ENCODE results near the gene IL17C. TPM values are rescaled to one million over a fixed set of nuclear protein-coding genes. Genes with fewer than 3 reads are reported as not detected.

The IL17C gene
- under 1 TPM in 2 of 3 donors, not detected in 1; 0.64 to 0.80 TPM for polyA plus RNA-seq

- no peak for DNase-seq
- Mint-ChIP-seq H3K4me1 (peaks cover 35 to 55% of the 10 kb centered on the region in 2 donors), H3K9me3 (peaks cover 0 to 8% (median 6%) of the 10 kb centered on the region in 6 donors), H3K4me3 (peak within 1 kb of the TSS; percentile 39 to 75 (median 66)), H3K27ac (peak within 1 kb of the TSS; percentile 87 to 99 (median 96)), H3K27me3 (ENCODE audit: low read depth in 3 of 3) (peaks cover 33 to 43% (median 36%) of the 10 kb centered on the region in 3 donors), H3K36me3 (peaks cover 0 to 5% (median 4%) of the 10 kb centered on the region in 3 donors)
These were observed at the start of gene IL17C for GRCh38 chr16:88638323-88639230. Gene IL17C, plus strand, starts transcription at chr16:88638572. Its CDS starts 70 bp downstream, at chr16:88638642.

GRCh38 chr16:88588754-88589153 lies 49.6 kb upstream of the IL17C start:
- H3K4me3 Mint-ChIP-seq = no peak overlapping the region
- peak overlapping the region in 4 of 6 donors; percentile 45 to 69 (median 57) for H3K27ac Mint-ChIP-seq
- peaks cover 0 to 38% (median 30%) of the 10 kb centered on the region in 3 donors for H3K36me3 Mint-ChIP-seq
- no peak for DNase-seq
- H3K4me1 Mint-ChIP-seq = peaks cover 15 to 43% of the 10 kb centered on the region in 2 donors
- H3K27me3 Mint-ChIP-seq (ENCODE audit: low read depth in 3 of 3) = peaks cover 2 to 7% (median 6%) of the 10 kb centered on the region in 3 donors
- no peaks in the 10 kb centered on the region for H3K9me3 Mint-ChIP-seq

GRCh38 chr16:88589441-88589840 lies 48.9 kb upstream of the IL17C start:
- no peak for DNase-seq
- Mint-ChIP-seq H3K27ac (peak overlapping the region in 2 of 6 donors; percentile 41 to 42), H3K9me3 (no peaks in the 10 kb centered on the region), H3K4me1 (peaks cover 15 to 42% of the 10 kb centered on the region in 2 donors), H3K27me3 (ENCODE audit: low read depth in 3 of 3) (peaks cover 2 to 7% (median 6%) of the 10 kb centered on the region in 3 donors), H3K36me3 (peaks cover 0 to 40% (median 30%) of the 10 kb centered on the region in 3 donors), H3K4me3 (peak overlapping the region in 1 of 5 donors; percentile 2)

- H3K4me3 Mint-ChIP-seq = no peak overlapping the region
- H3K27me3 Mint-ChIP-seq (ENCODE audit: low read depth in 3 of 3) = peaks cover 0 to 7% (median 6%) of the 10 kb centered on the region in 3 donors
- peaks cover 9 to 36% of the 10 kb centered on the region in 2 donors for H3K4me1 Mint-ChIP-seq
- no peak for DNase-seq
- H3K27ac Mint-ChIP-seq = peak overlapping the region in 4 of 6 donors; percentile 24 to 72 (median 45)
- H3K36me3 Mint-ChIP-seq = peaks cover 0 to 41% (median 26%) of the 10 kb centered on the region in 3 donors
- no peaks in the 10 kb centered on the region for H3K9me3 Mint-ChIP-seq
These were observed 46.8 kb upstream of the IL17C start for GRCh38 chr16:88591577-88592021.

GRCh38 chr16:88593061-88593460 lies 45.3 kb upstream of the IL17C start:
- peaks cover 0 to 7% (median 6%) of the 10 kb centered on the region in 3 donors for H3K27me3 Mint-ChIP-seq (ENCODE audit: low read depth in 3 of 3)
- H3K4me3 Mint-ChIP-seq = no peak overlapping the region
- H3K9me3 Mint-ChIP-seq = no peaks in the 10 kb centered on the region
- peaks cover 11 to 30% of the 10 kb centered on the region in 2 donors for H3K4me1 Mint-ChIP-seq
- DNase-seq = no peak
- peaks cover 0 to 28% (median 19%) of the 10 kb centered on the region in 3 donors for H3K36me3 Mint-ChIP-seq
- peak overlapping the region in 3 of 6 donors; percentile 51 to 67 (median 53) for H3K27ac Mint-ChIP-seq

- Mint-ChIP-seq H3K36me3 (peaks cover 0 to 24% (median 19%) of the 10 kb centered on the region in 3 donors), H3K4me3 (no peak overlapping the region), H3K9me3 (no peaks in the 10 kb centered on the region), H3K27ac (no peak overlapping the region), H3K4me1 (peaks cover 11 to 30% of the 10 kb centered on the region in 2 donors), H3K27me3 (ENCODE audit: low read depth in 3 of 3) (peaks cover 0 to 5% (median 4%) of the 10 kb centered on the region in 3 donors)
- DNase-seq = no peak
These were observed 44.9 kb upstream of the IL17C start for GRCh38 chr16:88593489-88593888.

GRCh38 chr16:88593910-88594309 lies 44.5 kb upstream of the IL17C start:
- H3K36me3 Mint-ChIP-seq = peaks cover 0 to 23% (median 19%) of the 10 kb centered on the region in 3 donors
- H3K27ac Mint-ChIP-seq = no peak overlapping the region
- H3K4me1 Mint-ChIP-seq = peaks cover 11 to 30% of the 10 kb centered on the region in 2 donors

GRCh38 chr16:88595101-88595500 lies 43.3 kb upstream of the IL17C start:
- Mint-ChIP-seq H3K9me3 (no peaks in the 10 kb centered on the region), H3K27me3 (ENCODE audit: low read depth in 3 of 3) (peaks cover 0 to 5% (median 4%) of the 10 kb centered on the region in 3 donors), H3K36me3 (peaks cover 0 to 22% (median 16%) of the 10 kb centered on the region in 3 donors), H3K4me3 (no peak overlapping the region), H3K4me1 (peaks cover 11 to 31% of the 10 kb centered on the region in 2 donors), H3K27ac (no peak overlapping the region)
- no peak for DNase-seq

More at GRCh38 chr16:88593910-88594309, 44.5 kb upstream of the IL17C start:
- DNase-seq = no peak
- no peak overlapping the region for H3K4me3 Mint-ChIP-seq
- H3K27me3 Mint-ChIP-seq (ENCODE audit: low read depth in 3 of 3) = peaks cover 0 to 5% (median 4%) of the 10 kb centered on the region in 3 donors
- no peaks in the 10 kb centered on the region for H3K9me3 Mint-ChIP-seq

- no peaks in the 10 kb centered on the region for H3K9me3 Mint-ChIP-seq
- H3K4me3 Mint-ChIP-seq = no peak overlapping the region
- no peak for DNase-seq
- peaks cover 0 to 6% (median 5%) of the 10 kb centered on the region in 3 donors for H3K27me3 Mint-ChIP-seq (ENCODE audit: low read depth in 3 of 3)
- peaks cover 11 to 37% of the 10 kb centered on the region in 2 donors for H3K4me1 Mint-ChIP-seq
- H3K36me3 Mint-ChIP-seq = peaks cover 0 to 28% (median 16%) of the 10 kb centered on the region in 3 donors
- peak overlapping the region in 1 of 6 donors; percentile 21 for H3K27ac Mint-ChIP-seq
These were observed 42.5 kb upstream of the IL17C start for GRCh38 chr16:88595921-88596320.

GRCh38 chr16:88596483-88596882 lies 41.9 kb upstream of the IL17C start:
- Mint-ChIP-seq H3K4me1 (peaks cover 11 to 38% of the 10 kb centered on the region in 2 donors), H3K36me3 (peaks cover under 1 to 31% (median 16%) of the 10 kb centered on the region in 3 donors), H3K27ac (no peak overlapping the region), H3K27me3 (ENCODE audit: low read depth in 3 of 3) (peaks cover 0 to 6% (median 5%) of the 10 kb centered on the region in 3 donors), H3K9me3 (no peaks in the 10 kb centered on the region), H3K4me3 (no peak overlapping the region)
- no peak for DNase-seq

- H3K4me3 Mint-ChIP-seq = no peak overlapping the region
- no peak for DNase-seq
- no peaks in the 10 kb centered on the region for H3K9me3 Mint-ChIP-seq
- peaks cover 5 to 26% of the 10 kb centered on the region in 2 donors for H3K4me1 Mint-ChIP-seq
- H3K36me3 Mint-ChIP-seq = peaks cover 5 to 22% (median 10%) of the 10 kb centered on the region in 3 donors
- no peak overlapping the region for H3K27ac Mint-ChIP-seq
- peaks cover 0 to 3% (median 2%) of the 10 kb centered on the region in 3 donors for H3K27me3 Mint-ChIP-seq (ENCODE audit: low read depth in 3 of 3)
These were observed 40.4 kb upstream of the IL17C start for GRCh38 chr16:88597856-88598491.

GRCh38 chr16:88599092-88599733 lies 39.2 kb upstream of the IL17C start:
- peaks cover 5 to 23% of the 10 kb centered on the region in 2 donors for H3K4me1 Mint-ChIP-seq
- peaks cover 0 to 2% (median 0%) of the 10 kb centered on the region in 3 donors for H3K27me3 Mint-ChIP-seq (ENCODE audit: low read depth in 3 of 3)
- no peak for DNase-seq
- peak overlapping the region in 1 of 6 donors; percentile 80 for H3K27ac Mint-ChIP-seq
- H3K4me3 Mint-ChIP-seq = no peak overlapping the region
- peaks cover 5 to 24% (median 6%) of the 10 kb centered on the region in 3 donors for H3K36me3 Mint-ChIP-seq
- H3K9me3 Mint-ChIP-seq = no peaks in the 10 kb centered on the region
